Progenitor cell of endocrine pancreas (in vitro differentiated cells): ENCODE results near the gene PDIA5. TPM values are rescaled to one million over a fixed set of nuclear protein-coding genes. Genes with fewer than 3 reads are reported as not detected.

Experiments
- DNase-seq: peaks from one replicate; pipeline ENCODE4 v3.0.0; 2021; ENCODE audit warnings: low spot score; ENCODE audit not compliant: unreplicated experiment
- H3K27ac Mint-ChIP-seq: 2 replicates; pipeline ENCODE4 v1.8.0; 2021; ENCODE audit warnings: mild to moderate bottlenecking, moderate library complexity, mixed read lengths
- H3K27me3 Mint-ChIP-seq: 2 replicates; pipeline ENCODE4 v1.8.0; 2021; ENCODE audit warnings: mixed read lengths
- H3K36me3 Mint-ChIP-seq: 2 replicates; pipeline ENCODE4 v1.8.0; 2022; ENCODE audit warnings: mixed read lengths; ENCODE audit not compliant: insufficient read depth
- H3K4me1 Mint-ChIP-seq: 2 replicates; pipeline ENCODE4 v1.8.0; 2021; ENCODE audit warnings: low read depth, mixed read lengths
- H3K4me3 Mint-ChIP-seq: 2 replicates; pipeline ENCODE4 v1.8.0; 2021; ENCODE audit warnings: low read depth, mild to moderate bottlenecking, moderate library complexity, mixed read lengths
- H3K9me3 Mint-ChIP-seq: 2 replicates; pipeline ENCODE4 v1.8.0; 2021; ENCODE audit warnings: low read depth, mixed read lengths
- CTCF ChIP-seq: fragments of 200-600 bp; sonication (generic); IDR thresholded peaks from one replicate; pipeline ENCODE4 v1.5.0; 2021; ENCODE audit warnings: antibody characterized with exemption, mild to moderate bottlenecking; ENCODE audit not compliant: unreplicated experiment
- total RNA-seq: library from RNA; stranded (reverse); gene quantifications from 2 replicates; pipeline ENCODE4 v1.2.1, GENCODE V29; 2021

Gene PDIA5
- total RNA-seq, 1 donor from 2014 or later: 22.2 TPM

- no peak for TF ChIP-seq CTCF
- H3K27me3 Mint-ChIP-seq: peaks cover 43% of the 10 kb centered on the region
- H3K9me3 Mint-ChIP-seq: no peaks in the 10 kb centered on the region
- DNase-seq: no peak
- H3K4me1 Mint-ChIP-seq: no peaks in the 10 kb centered on the region
- H3K27ac Mint-ChIP-seq: no peak overlapping the region
- no peak overlapping the region for H3K4me3 Mint-ChIP-seq
- H3K36me3 Mint-ChIP-seq: no peaks in the 10 kb centered on the region
Observed at GRCh38 chr3:123042413-123042812, 24.4 kb upstream of the PDIA5 start.

DNA sequence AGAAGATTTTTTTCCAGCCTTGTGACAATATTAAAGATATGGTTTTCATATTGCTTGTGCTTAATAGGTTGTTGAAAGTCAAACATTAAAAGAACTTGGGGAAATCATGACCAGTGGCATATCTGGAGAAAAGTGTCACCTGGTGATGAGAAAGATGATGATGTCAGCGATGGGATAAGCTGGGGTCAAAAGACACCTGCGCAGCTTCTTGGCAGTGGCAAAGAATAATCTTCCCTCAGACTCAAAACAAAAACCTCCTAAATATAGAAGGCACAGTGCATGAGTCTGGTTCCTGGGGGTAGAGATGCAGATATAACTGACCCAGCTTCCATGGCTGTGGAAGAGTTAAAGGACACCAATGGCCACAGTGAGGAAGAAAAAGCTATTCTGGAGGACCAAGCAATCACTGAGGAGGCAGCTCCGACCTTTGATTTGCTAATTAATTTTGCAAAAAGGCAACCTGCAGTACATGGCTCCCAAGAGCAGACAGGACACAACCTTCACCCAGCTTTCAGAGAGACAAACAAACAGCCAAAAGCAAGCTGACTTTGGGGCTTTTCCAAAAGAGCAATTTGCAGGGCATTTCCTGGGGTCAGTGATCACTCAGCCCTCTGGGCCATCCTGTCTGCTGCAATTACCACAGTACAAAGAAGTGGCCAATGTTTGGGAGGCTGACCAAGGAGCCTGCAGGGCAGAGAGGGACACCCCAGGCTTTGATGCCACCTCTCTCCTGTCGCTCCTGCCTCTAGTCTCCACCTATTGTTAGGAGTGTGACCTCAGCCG is 21.7 kb upstream of the PDIA5 start:
- DNase-seq: no peak
- Mint-ChIP-seq H3K27me3 (peaks cover 28% of the 10 kb centered on the region), H3K4me1 (no peaks in the 10 kb centered on the region), H3K36me3 (no peaks in the 10 kb centered on the region), H3K9me3 (no peaks in the 10 kb centered on the region), H3K4me3 (no peak overlapping the region), H3K27ac (no peak overlapping the region)
- no peak for TF ChIP-seq CTCF

- no peak for TF ChIP-seq CTCF
- Mint-ChIP-seq H3K27me3 (peaks cover 31% of the 10 kb centered on the region), H3K4me1 (no peaks in the 10 kb centered on the region), H3K27ac (no peak overlapping the region), H3K4me3 (no peak overlapping the region), H3K9me3 (no peaks in the 10 kb centered on the region), H3K36me3 (no peaks in the 10 kb centered on the region)
- DNase-seq: no peak
Observed at GRCh38 chr3:123046262-123047061, 20.4 kb upstream of the PDIA5 start.

DNA sequence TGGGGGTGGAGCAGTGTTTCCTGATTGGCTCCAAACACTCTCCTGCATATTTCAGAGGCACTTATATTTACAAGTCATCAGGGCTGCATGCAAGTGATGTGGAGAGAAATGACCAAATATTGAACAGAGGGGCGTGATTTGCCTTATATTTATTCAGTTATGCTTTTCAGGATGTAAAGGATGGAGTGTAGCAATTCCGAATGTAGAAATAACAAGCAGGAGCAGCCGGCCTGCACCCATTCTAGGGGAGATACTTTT is 19.8 kb upstream of the PDIA5 start:
- TF ChIP-seq CTCF: no peak
- no peak overlapping the region for H3K27ac Mint-ChIP-seq
- DNase-seq: no peak
- no peaks in the 10 kb centered on the region for H3K36me3 Mint-ChIP-seq
- no peak overlapping the region for H3K4me3 Mint-ChIP-seq
- no peaks in the 10 kb centered on the region for H3K4me1 Mint-ChIP-seq
- H3K27me3 Mint-ChIP-seq: peaks cover 27% of the 10 kb centered on the region
- no peaks in the 10 kb centered on the region for H3K9me3 Mint-ChIP-seq

DNA sequence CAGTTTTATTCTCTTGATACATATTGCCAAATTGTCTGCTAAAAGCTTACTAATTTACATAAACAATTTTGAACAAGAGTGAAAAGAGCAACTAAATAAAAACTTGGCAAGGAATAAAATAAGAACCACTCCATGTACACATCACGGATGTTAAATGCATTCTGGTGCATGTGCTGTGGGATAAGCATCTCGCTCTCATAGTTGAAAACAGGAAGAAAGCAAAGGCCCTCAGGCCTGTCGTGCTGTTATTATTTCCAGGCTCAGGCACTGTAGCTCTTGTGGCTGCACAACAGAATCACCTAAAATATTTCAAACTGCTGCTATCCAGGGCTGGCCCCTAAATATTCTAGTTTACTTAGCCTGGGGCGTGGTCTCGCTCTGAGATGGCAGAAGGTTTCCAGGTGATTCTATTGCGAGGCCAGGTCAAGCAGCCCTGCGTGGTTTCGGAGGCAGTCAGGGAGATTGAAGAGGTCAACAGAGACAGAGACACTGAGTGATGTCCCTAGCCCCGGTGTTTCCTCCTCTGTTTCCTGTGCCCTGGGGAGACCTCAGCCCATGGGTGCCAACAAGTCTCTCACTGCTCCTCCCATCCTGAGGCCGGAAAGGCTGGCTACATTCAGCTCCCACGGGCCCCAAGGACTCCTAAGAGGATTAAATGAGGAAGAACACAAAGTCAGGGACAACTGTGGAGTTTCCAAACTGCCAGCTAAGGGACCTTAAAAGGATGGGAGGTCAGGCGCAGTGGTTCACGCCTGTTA is 18.2 kb upstream of the PDIA5 start:
- Mint-ChIP-seq H3K27me3 (peaks cover 25% of the 10 kb centered on the region), H3K27ac (no peak overlapping the region), H3K4me3 (no peak overlapping the region), H3K36me3 (no peaks in the 10 kb centered on the region), H3K9me3 (no peaks in the 10 kb centered on the region), H3K4me1 (no peaks in the 10 kb centered on the region)
- DNase-seq: no peak
- TF ChIP-seq CTCF: no peak
